ENCODE results near the gene AEBP1.
"Not testable (repeated sequence)": the region's sequence is repeated elsewhere in the genome, so short reads cannot be mapped to it uniquely, and the experiment has no call there.

The AEBP1 gene

DNA sequence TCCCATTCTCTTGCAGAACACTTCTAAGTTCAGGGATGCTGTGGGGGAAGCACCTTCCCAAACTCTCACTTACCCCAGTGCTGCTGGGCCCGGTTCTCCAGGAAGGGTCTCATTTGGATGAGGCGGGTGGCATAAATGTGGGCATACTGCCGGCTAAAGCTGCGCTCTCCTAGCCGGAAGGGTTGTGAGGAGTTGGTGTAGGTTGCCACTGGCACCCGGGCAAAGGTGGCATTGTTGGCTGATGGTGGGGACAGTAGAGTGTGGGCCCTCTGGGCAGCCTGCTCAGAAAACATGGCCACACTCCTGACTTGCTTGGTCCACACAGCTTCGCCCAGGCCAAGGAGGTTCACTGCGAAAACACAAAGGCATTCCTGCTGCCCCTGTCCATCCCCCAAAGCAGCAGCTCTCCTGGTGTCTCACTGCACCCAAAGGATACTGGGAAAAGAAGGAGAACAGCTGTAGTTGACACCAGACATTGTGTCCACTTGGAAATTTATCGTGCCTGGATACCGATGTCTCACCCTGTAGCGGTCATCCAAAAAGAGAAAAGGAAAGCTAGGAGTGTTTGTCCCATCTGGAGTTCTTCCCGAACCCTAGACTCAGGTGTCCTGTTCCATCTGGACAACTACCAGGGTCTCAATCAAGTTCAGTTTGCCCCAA, 17.7 kb downstream of the AEBP1 start:
- no peak for DNase-seq

GRCh38 chr7:44122529-44122928, 18.4 kb downstream of the AEBP1 start:
- DNase-seq, result no peak

- DNase-seq, result peak; percentile 99
Measured at GRCh38 chr7:44123190-44124003, 19.3 kb downstream of the AEBP1 start, which contains the start of gene POLD2. POLD2 (minus strand) TSS chr7:44123548; CDS start chr7:44122053, 1,495 bp downstream.

- no peak for DNase-seq
Measured at GRCh38 chr7:44124822-44125202, 20.7 kb downstream of the AEBP1 start.

DNA sequence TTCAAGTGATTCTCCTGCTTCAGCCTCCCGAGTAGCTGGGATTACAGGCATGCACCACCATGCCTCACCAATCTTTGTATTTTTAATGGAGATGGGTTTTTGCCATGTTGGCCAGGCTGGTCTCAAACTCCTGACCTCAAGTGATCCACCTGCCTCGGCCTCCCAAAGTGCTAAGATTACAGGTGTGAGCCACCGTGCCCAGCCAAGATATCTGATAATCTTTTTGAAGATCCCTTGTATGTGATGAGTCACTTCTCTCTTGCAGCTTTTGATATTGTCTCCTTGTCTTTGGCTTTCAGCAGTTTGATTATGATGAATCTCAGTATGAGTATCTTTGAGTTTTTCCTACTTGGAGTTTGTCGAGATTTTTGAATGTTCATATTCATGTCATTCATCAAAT, 22.4 kb downstream of the AEBP1 start:
- not testable (repeated sequence) for DNase-seq

GRCh38 chr7:44127161-44127560, 23.0 kb downstream of the AEBP1 start:
- no peak for DNase-seq

DNA sequence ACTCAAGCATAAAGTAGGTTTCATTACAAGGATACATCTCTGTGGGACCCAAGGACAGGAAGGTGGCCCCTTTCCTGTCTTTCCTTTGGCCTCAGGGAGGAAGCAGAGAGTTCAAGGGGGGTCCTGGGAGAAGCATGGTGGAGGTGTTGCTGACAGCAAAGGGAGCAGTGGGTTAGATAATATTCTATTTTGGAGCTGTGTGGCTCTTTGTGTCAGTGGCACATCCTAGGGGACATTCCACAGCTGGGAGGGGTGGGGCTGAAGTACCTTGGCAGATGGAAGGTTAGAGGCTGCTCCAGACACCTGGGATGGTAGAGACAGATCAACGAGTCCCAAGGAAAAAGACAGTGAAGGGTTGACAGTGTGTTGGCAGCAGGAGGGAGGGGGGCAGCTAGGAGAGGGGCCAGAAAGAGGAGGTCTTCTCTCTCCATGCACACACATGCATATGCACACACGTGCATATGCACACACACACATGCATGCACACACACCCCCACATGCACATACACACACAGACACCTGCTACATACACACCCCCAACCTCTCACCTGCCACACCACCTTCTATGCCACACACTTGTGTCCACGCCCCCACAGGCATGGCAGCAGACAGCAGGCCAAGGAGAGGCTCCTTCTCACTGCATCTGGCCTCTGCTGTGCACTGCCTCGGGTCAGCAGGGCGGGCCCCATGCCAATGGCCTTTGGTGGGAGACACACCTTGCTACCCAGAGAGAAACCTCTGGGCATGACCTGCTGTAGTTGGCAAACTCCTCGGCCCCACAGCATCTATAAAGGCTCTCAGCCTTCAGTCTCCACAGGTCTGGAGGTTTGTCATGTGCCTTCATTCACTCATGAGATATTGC, 24.8 kb downstream of the AEBP1 start:
- no peak for DNase-seq

DNA sequence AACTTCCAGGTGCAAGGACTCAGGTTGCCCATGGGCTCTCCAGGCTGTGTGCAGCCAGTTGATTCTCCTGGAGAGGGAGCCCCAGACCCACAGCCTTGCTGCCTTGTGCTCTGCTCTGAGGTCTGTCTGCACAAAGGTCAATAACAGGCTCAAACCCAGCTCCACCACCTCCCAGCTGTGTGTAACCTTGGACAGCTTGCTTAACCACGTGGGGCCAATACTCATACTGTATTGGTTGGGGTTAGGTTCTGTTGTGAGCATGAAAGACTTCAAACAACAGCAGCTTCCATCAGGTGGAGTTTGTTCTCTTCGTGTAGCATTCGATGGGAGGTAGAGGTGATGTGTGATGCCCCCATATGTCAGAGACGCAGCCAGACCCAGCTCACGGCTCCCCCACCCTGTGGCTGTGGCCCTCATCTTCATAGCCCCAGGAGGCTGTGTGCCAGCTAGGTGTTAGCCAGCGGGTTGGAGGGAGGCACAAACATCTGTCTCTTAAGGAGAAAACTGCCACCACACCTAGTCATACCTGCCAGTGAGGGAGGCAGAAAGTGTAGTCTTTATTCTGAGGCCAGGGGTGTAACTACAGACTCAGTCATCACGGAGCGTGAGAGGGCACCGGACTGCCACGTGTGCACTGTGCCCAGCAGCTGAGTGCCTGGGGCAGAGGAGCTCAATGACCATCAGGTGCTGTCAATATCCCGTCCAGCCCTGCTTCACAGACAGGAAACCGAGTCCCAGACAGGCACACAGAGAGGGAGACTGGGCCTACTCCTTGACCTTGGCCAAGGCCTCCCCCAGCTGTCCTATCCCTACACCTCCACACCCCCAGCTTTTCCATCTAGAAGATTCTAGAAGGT, 27.3 kb downstream of the AEBP1 start:
- DNase-seq, result no peak

GRCh38 chr7:44132039-44132438, 27.9 kb downstream of the AEBP1 start:
- DNase-seq, result no peak

GRCh38 chr7:44133295-44133694, 29.1 kb downstream of the AEBP1 start:
- no peak for DNase-seq

DNA sequence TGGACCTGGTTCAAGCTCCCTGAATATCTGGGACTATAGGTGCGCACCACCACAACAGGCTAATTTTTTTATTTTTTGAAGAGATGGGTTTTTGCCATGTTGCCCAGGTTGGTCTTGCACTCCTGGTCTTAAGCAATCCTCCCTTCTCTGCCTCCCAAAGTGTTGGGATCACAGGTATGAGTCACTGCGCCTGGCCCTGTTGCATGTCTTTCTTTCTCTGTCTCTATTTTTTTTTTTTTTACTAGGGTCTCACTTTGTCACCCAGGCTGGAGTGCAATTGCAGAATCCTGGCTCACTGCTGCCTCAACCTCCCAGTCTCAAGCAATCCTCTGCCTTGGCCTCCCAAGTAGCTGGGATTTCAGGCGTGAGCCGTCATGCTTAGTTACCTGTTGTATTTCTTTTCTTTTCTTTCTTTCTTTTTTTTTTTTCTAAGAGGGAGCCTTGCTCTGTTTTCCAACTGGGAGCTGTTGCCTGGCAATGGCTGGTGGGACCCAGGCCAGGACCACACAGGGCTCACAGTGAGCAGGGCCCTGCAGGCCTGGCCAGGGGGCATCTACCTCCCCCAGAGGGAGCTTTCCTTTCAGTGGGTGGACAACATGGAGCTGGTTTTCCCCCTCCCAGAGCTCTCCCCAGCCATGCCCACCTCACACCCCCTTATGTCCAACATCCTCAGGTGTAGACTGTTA, 30.9 kb downstream of the AEBP1 start:
- DNase-seq, result no peak

- no peak for DNase-seq
Measured at GRCh38 chr7:44136731-44137130, 32.6 kb downstream of the AEBP1 start.

GRCh38 chr7:44138698-44139097, 34.6 kb downstream of the AEBP1 start:
- no peak for DNase-seq

DNA sequence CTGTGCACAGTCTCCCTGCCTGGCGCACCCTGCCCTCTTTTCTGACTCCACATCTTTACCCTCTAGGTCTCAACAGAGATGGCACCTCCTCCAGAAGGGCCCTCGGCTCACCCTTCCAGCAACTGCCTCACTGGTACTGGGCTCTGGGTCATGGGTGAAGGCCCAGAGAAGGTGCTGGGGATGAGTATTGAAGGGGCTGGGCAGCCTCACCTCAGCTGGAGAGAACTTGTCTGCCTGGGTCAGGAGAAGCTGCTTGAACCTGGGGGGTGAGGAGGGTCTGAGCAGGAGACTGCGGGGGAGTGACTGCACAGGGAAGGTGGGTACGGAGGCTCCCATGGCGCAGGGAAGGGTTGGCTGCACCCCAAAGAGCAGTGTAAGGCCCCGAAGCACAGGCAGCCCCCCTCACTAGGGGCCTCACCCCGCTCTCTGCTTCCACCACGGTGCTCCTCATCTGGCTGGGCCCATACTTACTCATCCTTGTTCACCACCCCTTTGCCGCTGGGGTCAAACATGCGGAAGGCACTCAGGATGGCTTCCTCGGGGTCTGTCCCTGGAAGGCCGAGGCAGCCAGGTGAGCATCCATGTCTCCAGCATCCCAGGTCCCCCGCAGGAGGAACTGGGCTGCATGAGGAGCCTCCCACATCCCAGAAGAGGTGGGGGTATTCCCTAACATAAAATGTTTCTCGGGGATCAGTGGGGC, 35.3 kb downstream of the AEBP1 start:
- DNase-seq, result no peak

GRCh38 chr7:44140341-44140740, 36.2 kb downstream of the AEBP1 start:
- no peak for DNase-seq

DNA sequence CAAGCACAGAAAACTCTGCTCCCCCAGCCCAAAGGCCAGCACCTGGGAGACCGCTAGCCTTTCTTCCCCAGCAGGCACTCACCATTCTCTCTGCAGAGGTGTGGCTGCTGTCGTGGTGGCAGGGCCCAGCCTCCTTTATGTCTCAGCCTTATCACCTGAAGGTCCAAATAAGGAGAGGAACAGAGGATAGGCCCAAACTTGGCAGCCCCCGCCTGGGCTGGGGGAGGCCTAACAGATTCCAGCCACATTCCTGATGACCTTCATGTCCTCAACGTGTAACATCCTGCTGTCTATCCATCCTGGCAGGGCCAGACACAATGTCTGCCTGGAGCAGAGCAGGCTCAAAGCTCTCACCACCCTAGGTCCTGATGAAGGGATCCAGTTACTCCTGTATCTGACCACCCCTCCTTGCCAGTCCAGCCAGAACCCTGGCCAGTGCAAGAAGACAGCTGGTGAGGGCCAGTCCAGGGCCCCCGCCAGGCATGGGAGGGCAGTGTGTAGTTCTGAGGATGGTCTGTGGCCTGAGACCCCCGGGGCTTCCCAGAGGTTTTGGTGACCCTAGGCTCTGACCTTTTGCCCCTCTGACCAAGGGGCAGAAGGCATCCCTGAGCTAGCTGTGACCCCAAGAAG, 37.2 kb downstream of the AEBP1 start, which contains the start of gene MYL7:
TSS of gene MYL7 (minus strand) at position 112 of the 630 bp plus-strand sequence. CDS start at position 85, 27 bp downstream.
- DNase-seq, result no peak

- no peak for DNase-seq
Measured at GRCh38 chr7:44142028-44142427, 37.9 kb downstream of the AEBP1 start.

GRCh38 chr7:44143646-44144250, 39.6 kb downstream of the AEBP1 start:
- DNase-seq, result no peak

- no peak for DNase-seq
Measured at GRCh38 chr7:44144426-44144967, 40.4 kb downstream of the AEBP1 start.

Data from right forelimb (tissue), 1 donor.